Common myeloid progenitor, CD34-positive (primary cell): ENCODE measurements around the gene IL17RA.
"Not testable (repeated sequence)": the region's sequence is repeated elsewhere in the genome, so short reads cannot be mapped to it uniquely, and the experiment has no call there.

Experiments
- CTCF ChIA-PET: fragments of 350-600 bp; sonication (Branson Sonifier 250); formaldehyde crosslinking; loops from one replicate; lab custom pipeline; 2021; ENCODE audit warnings: antibody characterized with exemption; lab: Charles Lee
- POLR2A ChIA-PET: fragments of 350-600 bp; sonication (Branson Sonifier 250); formaldehyde crosslinking; loops from one replicate; lab custom pipeline; 2021; ENCODE audit warnings: antibody characterized with exemption; lab: Charles Lee
- DNase-seq, 3 donors: peaks; one replicate each; pipeline versions ENCODE4 v3.0.0 to v3.0.0-alpha.2; 2013
- H3K27ac ChIP-seq, 2 experiments: 1 replicate in 1 of 2; 2 replicates in 1 of 2; pipeline ENCODE4 v1.7.0; 2013; ENCODE audit warnings: inconsistent platforms in 2 of 2, low read length in 2 of 2, mild to moderate bottlenecking in 2 of 2, low read depth in 1 of 2, moderate library complexity in 1 of 2; ENCODE audit not compliant: severe bottlenecking in 2 of 2, insufficient read depth in 1 of 2, poor library complexity in 1 of 2
- H3K27me3 ChIP-seq, 5 experiments: replicated peaks in 2 of 5; 1 replicate in 3 of 5; 2 replicates in 2 of 5; pipeline versions ENCODE4 v1.6.1 to v1.7.0; 2013; ENCODE audit warnings: low read length in 4 of 5, mild to moderate bottlenecking in 2 of 5, moderate library complexity in 2 of 5, inconsistent platforms in 1 of 5; ENCODE audit not compliant: insufficient read depth in 5 of 5, control insufficient read depth in 4 of 5
- H3K36me3 ChIP-seq, 4 experiments: 1 replicate in 2 of 4; 2 replicates in 2 of 4; pipeline versions ENCODE4 v1.6.1 to v1.7.0; 2013; ENCODE audit warnings: low read length in 3 of 4, control low read depth in 1 of 4, mild to moderate bottlenecking in 1 of 4; ENCODE audit not compliant: control insufficient read depth in 4 of 4, insufficient read depth in 4 of 4
- H3K4me1 ChIP-seq, 4 experiments: 1 replicate in 3 of 4; 2 replicates in 1 of 4; pipeline versions ENCODE4 v1.6.1 to v1.7.1; 2013; ENCODE audit warnings: low read length in 3 of 4, mild to moderate bottlenecking in 3 of 4, control low read depth in 1 of 4, inconsistent platforms in 1 of 4, moderate library complexity in 1 of 4; ENCODE audit not compliant: control insufficient read depth in 4 of 4, insufficient read depth in 4 of 4; ENCODE audit errors: control extremely low read depth in 1 of 4
- H3K4me3 ChIP-seq, 7 experiments: 1 replicate in 4 of 7; 2 replicates in 3 of 7; pipeline versions ENCODE4 v1.5.1 to v1.7.0; 2013; ENCODE audit warnings: mild to moderate bottlenecking in 7 of 7, low read length in 6 of 7, moderate library complexity in 6 of 7, inconsistent platforms in 2 of 7, low read depth in 2 of 7, control low read depth in 1 of 7; ENCODE audit not compliant: insufficient read depth in 4 of 7, control insufficient read depth in 1 of 7; ENCODE audit errors: extremely low read depth in 1 of 7
- H3K9me3 ChIP-seq, 5 experiments: 1 replicate in 4 of 5; 2 replicates in 1 of 5; pipeline versions ENCODE4 v1.6.1 to v1.7.1; 2013; ENCODE audit warnings: low read length in 4 of 5, mild to moderate bottlenecking in 2 of 5, inconsistent platforms in 1 of 5, low read depth in 1 of 5, moderate library complexity in 1 of 5; ENCODE audit not compliant: control insufficient read depth in 4 of 5, insufficient read depth in 2 of 5; ENCODE audit errors: control extremely low read depth in 1 of 5
- WGBS: methylation state at CpG from one replicate; pipeline ENCODE4 v1.1.5; 2013; ENCODE audit not compliant: insufficient coverage; 5-methylcytosine and 5-hydroxymethylcytosine counted together

The IL17RA gene

DNA sequence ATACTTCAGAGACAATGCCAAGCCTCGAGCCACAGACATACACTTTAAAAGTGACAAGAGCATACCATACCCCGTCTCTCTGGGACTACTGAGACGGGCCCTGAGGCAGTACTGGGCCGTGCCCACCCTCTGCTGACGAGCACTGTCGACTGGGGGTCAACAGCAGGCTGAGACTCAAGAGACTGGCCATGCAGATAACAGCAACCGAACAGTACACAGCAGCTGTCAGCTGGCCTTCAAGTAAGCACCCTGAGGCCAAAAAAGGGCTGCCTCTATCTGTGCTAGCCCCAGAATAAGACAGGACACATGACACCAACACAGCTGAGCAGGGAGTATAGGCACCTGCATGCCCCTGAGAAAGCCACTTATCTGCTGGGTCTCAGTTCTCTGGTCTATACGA is 55.2 kb downstream of the IL17RA start:
- ChIA-PET CTCF (no interaction called here), POLR2A (no interaction called here)
- H3K36me3 ChIP-seq, result peaks cover 6 to 73% (median 39%) of the 10 kb centered on the region in 4 experiments
- no peak for DNase-seq
- no peaks in the 10 kb centered on the region for H3K27me3 ChIP-seq
- 94% methylated on average over 8 of the region's 8 CpGs for WGBS
- H3K4me3 ChIP-seq, result no peak overlapping the region
- no peaks in the 10 kb centered on the region for H3K4me1 ChIP-seq
- no peaks in the 10 kb centered on the region for H3K9me3 ChIP-seq
- no peak overlapping the region for H3K27ac ChIP-seq

GRCh38 chr22:17140826-17141766 is 56.3 kb downstream of the IL17RA start:
- Histone ChIP-seq H3K27me3 (no peaks in the 10 kb centered on the region), H3K9me3 (no peaks in the 10 kb centered on the region), H3K4me1 (no peaks in the 10 kb centered on the region), H3K36me3 (peaks cover 6 to 71% (median 41%) of the 10 kb centered on the region in 4 experiments), H3K27ac (no peak overlapping the region), H3K4me3 (no peak overlapping the region)
- CTCF ChIA-PET, result no interaction called here
- no peak for DNase-seq
- 100% methylated on average over 4 of the region's 9 CpGs for WGBS
- POLR2A ChIA-PET, result no interaction called here

- H3K9me3 ChIP-seq, result no peaks in the 10 kb centered on the region
- H3K4me1 ChIP-seq, result no peaks in the 10 kb centered on the region
- no peaks in the 10 kb centered on the region for H3K27me3 ChIP-seq
- peak overlapping the region in 1 of 7 experiments; percentile 1 for H3K4me3 ChIP-seq
- CTCF ChIA-PET, result no interaction called here
- WGBS, result 95% methylated on average over 9 of the region's 9 CpGs
- peaks cover 6 to 68% (median 38%) of the 10 kb centered on the region in 4 experiments for H3K36me3 ChIP-seq
- POLR2A ChIA-PET, result no interaction called here
- no peak for DNase-seq
- no peak overlapping the region for H3K27ac ChIP-seq
Measured at GRCh38 chr22:17143101-17143500, 58.3 kb downstream of the IL17RA start.

GRCh38 chr22:17143826-17144225 is 59.0 kb downstream of the IL17RA start:
- Histone ChIP-seq H3K36me3 (peaks cover 5 to 65% (median 36%) of the 10 kb centered on the region in 4 experiments), H3K9me3 (no peaks in the 10 kb centered on the region), H3K27ac (no peak overlapping the region), H3K27me3 (no peaks in the 10 kb centered on the region), H3K4me1 (no peaks in the 10 kb centered on the region), H3K4me3 (no peak overlapping the region)
- DNase-seq, result no peak
- 100% methylated on average over 8 of the region's 8 CpGs for WGBS
- ChIA-PET CTCF (interaction anchor here (0.6 kb wide), 1 partner anchor 314 kb away, joined by 3 read pairs; no protein-coding TSS in a partner anchor), POLR2A (no interaction called here)

GRCh38 chr22:17145021-17145680 is 60.4 kb downstream of the IL17RA start:
- no peak overlapping the region for H3K4me3 ChIP-seq
- no peaks in the 10 kb centered on the region for H3K9me3 ChIP-seq
- ChIA-PET POLR2A (no interaction called here), CTCF (no interaction called here)
- no peak for DNase-seq
- H3K27ac ChIP-seq, result no peak overlapping the region
- H3K36me3 ChIP-seq, result peaks cover 3 to 67% (median 32%) of the 10 kb centered on the region in 4 experiments
- H3K27me3 ChIP-seq, result no peaks in the 10 kb centered on the region
- WGBS, result 96% methylated on average over 7 of the region's 8 CpGs
- H3K4me1 ChIP-seq, result no peaks in the 10 kb centered on the region

DNA sequence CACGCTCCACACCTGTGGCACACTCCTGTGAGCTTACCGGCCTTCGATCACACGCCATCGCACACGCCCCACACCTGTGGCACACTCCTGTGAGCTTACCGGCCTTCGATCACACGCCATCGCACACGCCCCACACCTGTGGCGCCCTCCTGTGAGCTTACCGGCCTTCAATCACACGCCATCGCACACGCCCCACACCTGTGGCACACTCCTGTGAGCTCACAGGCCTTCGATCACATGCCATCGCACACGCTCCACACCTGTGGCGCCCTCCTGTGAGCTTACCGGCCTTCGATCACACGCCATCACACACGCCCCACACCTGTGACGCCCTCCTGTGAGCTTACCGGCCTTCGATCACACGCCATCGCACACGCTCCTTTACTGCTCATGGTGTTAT is 62.7 kb downstream of the IL17RA start:
- H3K9me3 ChIP-seq, H3K4me1 ChIP-seq, H3K4me3 ChIP-seq, DNase-seq, POLR2A ChIA-PET, H3K27ac ChIP-seq, H3K27me3 ChIP-seq: not testable (repeated sequence)
- WGBS, result 94% methylated on average over 20 of the region's 30 CpGs
- CTCF ChIA-PET, result interaction anchor here (0.8 to 1.0 kb wide), 2 partner anchors 10 to 354 kb away, joined by 3 to 5 read pairs; no protein-coding TSS in a partner anchor
- peaks cover 2 to 44% (median 22%) of the 10 kb centered on the region in 4 experiments for H3K36me3 ChIP-seq
